ENCODE results near the gene CTXND2.

Gene CTXND2

DNA sequence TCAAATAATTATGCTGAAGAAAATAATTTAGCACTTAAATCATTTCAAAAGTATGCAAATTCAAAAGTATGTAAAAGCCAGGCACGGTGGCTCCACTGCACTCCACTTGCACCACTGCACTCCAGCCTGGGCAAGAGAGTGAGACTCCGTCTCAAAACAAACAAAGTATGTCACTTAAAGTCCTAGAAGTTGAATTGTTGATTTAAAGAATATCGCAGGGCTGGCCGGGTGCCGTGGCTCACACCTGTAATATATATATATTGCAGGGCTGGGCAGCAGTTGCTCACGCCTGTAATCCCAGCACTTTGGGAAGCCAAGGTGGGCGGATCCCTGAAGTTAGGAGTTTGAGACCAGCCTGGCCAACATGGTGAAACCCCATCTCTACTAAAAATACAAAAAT, 30.5 kb downstream of the CTXND2 start:
- Histone ChIP-seq H3K4ac (ENCODE audit: low read length) (no peak overlapping the region), H3K36me3 (replicated peaks in 1 of 2; ENCODE audit: control insufficient read depth in 2 of 2, insufficient read depth in 2 of 2, low read length in 2 of 2) (no peaks in the 10 kb centered on the region), H3K27ac (replicated peaks; ENCODE audit: low read length) (no peak overlapping the region), H2BK5ac (ENCODE audit: low read length) (no peak overlapping the region), H2AK5ac (ENCODE audit: low read depth, low read length) (no peak overlapping the region), H3K18ac (ENCODE audit: low read length) (no peak overlapping the region), H3K4me2 (ENCODE audit: insufficient read depth, low read length, poor library complexity, severe bottlenecking) (no peak overlapping the region), H4K91ac (ENCODE audit: low read depth, low read length, poor library complexity) (no peak overlapping the region), H3K4me1 (ENCODE audit: control insufficient read depth in 2 of 2, insufficient read depth in 1 of 2, low read depth in 1 of 2, low read length in 2 of 2) (peaks cover 0 to 1% of the 10 kb centered on the region in 2 donors), H3K4me3 (ENCODE audit: low read length in 2 of 2) (no peak overlapping the region), H3K9me3 (replicated peaks in 1 of 2; ENCODE audit: control insufficient read depth in 2 of 2, insufficient read depth in 1 of 2, low read depth in 1 of 2, low read length in 2 of 2) (no peaks in the 10 kb centered on the region), H2BK12ac (ENCODE audit: low read length) (no peak overlapping the region), H3K27me3 (ENCODE audit: control insufficient read depth in 3 of 3, insufficient read depth in 3 of 3, low read depth in 1 of 3, low read length in 3 of 3) (no peaks in the 10 kb centered on the region), H3K9ac (ENCODE audit: low read depth, low read length, poor library complexity) (no peak overlapping the region), H4K8ac (ENCODE audit: low read depth, low read length) (no peak overlapping the region), H2BK15ac (ENCODE audit: low read length) (no peak overlapping the region), H3K23ac (ENCODE audit: low read depth, low read length, poor library complexity) (no peak overlapping the region), H2AFZ (ENCODE audit: low read length) (no peak overlapping the region), H3K79me1 (ENCODE audit: low read depth, low read length) (no peaks in the 10 kb centered on the region), H2BK120ac (ENCODE audit: low read depth, low read length) (no peak overlapping the region), H3K14ac (ENCODE audit: low read length) (no peak overlapping the region)
- no CpG with 5 or more reads among the region's 7 CpGs for WGBS, 2 donors (ENCODE audit: extremely low coverage in 2 of 2, insufficient read length in 2 of 2, insufficient replicate concordance in 1 of 2)
- no peak for DNase-seq (ENCODE audit: low spot score)

DNA sequence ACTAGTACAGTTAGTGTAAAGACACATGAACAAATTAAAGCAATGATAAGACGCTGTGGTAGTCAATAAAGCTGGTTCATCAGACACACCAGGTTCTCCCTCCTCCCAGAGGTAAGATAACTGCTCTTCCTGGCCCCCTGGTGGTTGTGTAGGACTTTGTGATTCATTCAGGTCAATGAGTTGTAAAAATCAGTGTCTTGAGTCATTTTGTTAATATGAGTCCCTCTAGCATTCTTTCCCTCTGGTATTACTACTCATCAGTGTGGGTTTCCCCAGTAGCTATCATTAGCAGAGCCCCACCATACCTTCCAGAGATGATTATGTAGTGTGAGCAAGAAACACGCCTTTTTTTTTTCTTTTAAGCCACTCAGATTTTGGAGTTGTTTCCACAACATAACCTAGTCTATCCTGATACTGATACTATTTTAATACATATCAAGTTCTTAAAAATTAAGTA, 35.6 kb downstream of the CTXND2 start:
- Histone ChIP-seq H3K9ac (ENCODE audit: low read depth, low read length, poor library complexity) (no peak overlapping the region), H3K4me2 (ENCODE audit: insufficient read depth, low read length, poor library complexity, severe bottlenecking) (no peak overlapping the region), H4K91ac (ENCODE audit: low read depth, low read length, poor library complexity) (no peak overlapping the region), H3K79me1 (ENCODE audit: low read depth, low read length) (no peaks in the 10 kb centered on the region), H4K8ac (ENCODE audit: low read depth, low read length) (no peak overlapping the region), H2BK15ac (ENCODE audit: low read length) (no peak overlapping the region), H3K4me3 (ENCODE audit: low read length in 2 of 2) (no peak overlapping the region), H2AK5ac (ENCODE audit: low read depth, low read length) (no peak overlapping the region), H3K36me3 (replicated peaks in 1 of 2; ENCODE audit: control insufficient read depth in 2 of 2, insufficient read depth in 2 of 2, low read length in 2 of 2) (peaks cover under 1 to 7% of the 10 kb centered on the region in 2 donors), H3K23ac (ENCODE audit: low read depth, low read length, poor library complexity) (no peak overlapping the region), H2BK120ac (ENCODE audit: low read depth, low read length) (no peak overlapping the region), H3K27ac (replicated peaks; ENCODE audit: low read length) (no peak overlapping the region), H3K9me3 (replicated peaks in 1 of 2; ENCODE audit: control insufficient read depth in 2 of 2, insufficient read depth in 1 of 2, low read depth in 1 of 2, low read length in 2 of 2) (no peaks in the 10 kb centered on the region), H3K14ac (ENCODE audit: low read length) (no peak overlapping the region), H3K18ac (ENCODE audit: low read length) (no peak overlapping the region), H2AFZ (ENCODE audit: low read length) (peak overlapping the region; percentile 56), H2BK12ac (ENCODE audit: low read length) (no peak overlapping the region), H2BK5ac (ENCODE audit: low read length) (no peak overlapping the region), H3K27me3 (ENCODE audit: control insufficient read depth in 3 of 3, insufficient read depth in 3 of 3, low read depth in 1 of 3, low read length in 3 of 3) (no peaks in the 10 kb centered on the region), H3K4ac (ENCODE audit: low read length) (no peak overlapping the region), H3K4me1 (ENCODE audit: control insufficient read depth in 2 of 2, insufficient read depth in 1 of 2, low read depth in 1 of 2, low read length in 2 of 2) (peaks cover 0 to 3% of the 10 kb centered on the region in 2 donors)
- DNase-seq (ENCODE audit: low spot score): peak; percentile 32
- no CpG with 5 or more reads among the region's 2 CpGs for WGBS, 2 donors (ENCODE audit: extremely low coverage in 2 of 2, insufficient read length in 2 of 2, insufficient replicate concordance in 1 of 2)

DNA sequence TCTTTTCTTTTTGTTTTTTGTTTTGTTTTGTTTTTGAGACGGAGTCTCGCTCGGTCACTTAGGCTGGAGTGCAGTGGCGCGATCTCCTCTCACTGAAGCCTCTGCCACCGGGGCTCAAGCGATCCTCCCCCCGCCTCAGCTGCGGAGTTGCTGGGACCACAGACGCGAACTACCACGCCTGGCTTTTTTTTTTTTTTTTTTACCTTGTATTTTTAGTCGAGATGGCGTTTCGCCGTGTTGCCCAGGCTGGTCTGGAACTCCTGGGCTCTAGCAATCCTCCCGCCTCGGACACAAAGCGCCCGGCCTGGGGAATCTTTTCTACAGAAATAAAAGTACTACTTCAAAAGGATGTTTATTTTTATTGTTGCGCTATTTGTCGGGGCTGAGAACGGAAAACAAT, 38.1 kb downstream of the CTXND2 start:
- Histone ChIP-seq H3K4me1 (ENCODE audit: control insufficient read depth in 2 of 2, insufficient read depth in 1 of 2, low read depth in 1 of 2, low read length in 2 of 2) (peaks cover 0 to 3% of the 10 kb centered on the region in 2 donors), H3K18ac (ENCODE audit: low read length) (no peak overlapping the region), H3K23ac (ENCODE audit: low read depth, low read length, poor library complexity) (no peak overlapping the region), H3K14ac (ENCODE audit: low read length) (no peak overlapping the region), H4K8ac (ENCODE audit: low read depth, low read length) (no peak overlapping the region), H2BK12ac (ENCODE audit: low read length) (no peak overlapping the region), H3K79me1 (ENCODE audit: low read depth, low read length) (no peaks in the 10 kb centered on the region), H4K91ac (ENCODE audit: low read depth, low read length, poor library complexity) (no peak overlapping the region), H3K4me3 (ENCODE audit: low read length in 2 of 2) (no peak overlapping the region), H3K36me3 (replicated peaks in 1 of 2; ENCODE audit: control insufficient read depth in 2 of 2, insufficient read depth in 2 of 2, low read length in 2 of 2) (peaks cover 6 to 32% of the 10 kb centered on the region in 2 donors), H2BK5ac (ENCODE audit: low read length) (no peak overlapping the region), H2AFZ (ENCODE audit: low read length) (no peak overlapping the region), H3K4me2 (ENCODE audit: insufficient read depth, low read length, poor library complexity, severe bottlenecking) (no peak overlapping the region), H2BK120ac (ENCODE audit: low read depth, low read length) (no peak overlapping the region), H3K27me3 (ENCODE audit: control insufficient read depth in 3 of 3, insufficient read depth in 3 of 3, low read depth in 1 of 3, low read length in 3 of 3) (no peaks in the 10 kb centered on the region), H3K9ac (ENCODE audit: low read depth, low read length, poor library complexity) (no peak overlapping the region), H3K9me3 (replicated peaks in 1 of 2; ENCODE audit: control insufficient read depth in 2 of 2, insufficient read depth in 1 of 2, low read depth in 1 of 2, low read length in 2 of 2) (peaks cover 0 to 4% of the 10 kb centered on the region in 2 donors), H2AK5ac (ENCODE audit: low read depth, low read length) (peak overlapping the region; percentile 46), H3K4ac (ENCODE audit: low read length) (no peak overlapping the region), H2BK15ac (ENCODE audit: low read length) (no peak overlapping the region), H3K27ac (replicated peaks; ENCODE audit: low read length) (no peak overlapping the region)
- WGBS, 2 donors (ENCODE audit: extremely low coverage in 2 of 2, insufficient read length in 2 of 2, insufficient replicate concordance in 1 of 2): no CpG with 5 or more reads among the region's 23 CpGs
- DNase-seq (ENCODE audit: low spot score): no peak

DNA sequence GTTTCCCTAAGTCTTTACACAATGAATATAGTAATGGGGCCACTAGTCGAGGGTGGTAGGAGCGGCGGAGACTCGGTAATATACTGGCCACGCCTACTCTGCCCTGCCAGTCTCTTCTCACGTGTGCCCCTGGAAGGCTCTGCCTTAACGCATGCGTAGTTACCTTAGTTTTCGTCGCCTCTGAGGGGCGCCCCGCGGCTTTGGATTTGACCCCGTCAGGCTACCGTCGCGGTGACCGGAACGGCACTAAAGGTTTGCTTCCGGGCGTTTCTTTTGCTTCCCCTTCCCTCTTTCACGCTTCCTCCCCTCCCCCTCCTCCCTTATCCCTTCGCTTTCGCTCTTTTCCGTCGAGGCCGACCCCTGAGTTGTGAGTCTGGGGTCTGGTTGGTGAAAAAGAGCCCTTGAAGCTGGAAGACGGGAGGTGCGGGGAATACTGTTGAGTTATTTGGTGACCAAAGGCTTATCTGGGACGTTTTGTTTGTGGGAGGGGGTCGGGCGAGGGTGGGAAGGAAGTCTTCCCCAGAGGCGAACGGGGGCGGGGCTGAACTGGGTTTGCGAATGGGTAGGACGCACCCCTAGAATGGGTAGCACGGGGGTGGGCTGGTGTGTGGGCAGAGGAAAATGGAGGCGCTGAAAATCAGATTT, 39.3 kb downstream of the CTXND2 start, which contains the start of gene SETDB1:
Gene SETDB1 (plus strand): TSS at position 267 of the 645 bp plus-strand sequence. CDS start 1,352 bp downstream, outside the sequence.
- Histone ChIP-seq H4K91ac (ENCODE audit: low read depth, low read length, poor library complexity) (no peak within 1 kb of the TSS), H2BK12ac (ENCODE audit: low read length) (no peak within 1 kb of the TSS), H2BK120ac (ENCODE audit: low read depth, low read length) (no peak within 1 kb of the TSS), H2BK5ac (ENCODE audit: low read length) (peak within 1 kb of the TSS; percentile 22), H3K4ac (ENCODE audit: low read length) (no peak within 1 kb of the TSS), H3K4me3 (ENCODE audit: low read length in 2 of 2) (peak within 1 kb of the TSS; percentile 83), H3K79me1 (ENCODE audit: low read depth, low read length) (no peaks in the 10 kb centered on the region), H3K14ac (ENCODE audit: low read length) (no peak within 1 kb of the TSS), H4K8ac (ENCODE audit: low read depth, low read length) (no peak within 1 kb of the TSS), H2BK15ac (ENCODE audit: low read length) (peak within 1 kb of the TSS; percentile 33), H2AK5ac (ENCODE audit: low read depth, low read length) (peak within 1 kb of the TSS; percentile 46), H3K4me1 (ENCODE audit: control insufficient read depth in 2 of 2, insufficient read depth in 1 of 2, low read depth in 1 of 2, low read length in 2 of 2) (peaks cover 0 to 3% of the 10 kb centered on the region in 2 donors), H3K9ac (ENCODE audit: low read depth, low read length, poor library complexity) (peak within 1 kb of the TSS; percentile 70), H3K18ac (ENCODE audit: low read length) (peak within 1 kb of the TSS; percentile 94), H3K27me3 (ENCODE audit: control insufficient read depth in 3 of 3, insufficient read depth in 3 of 3, low read depth in 1 of 3, low read length in 3 of 3) (no peaks in the 10 kb centered on the region), H3K23ac (ENCODE audit: low read depth, low read length, poor library complexity) (no peak within 1 kb of the TSS), H3K36me3 (replicated peaks in 1 of 2; ENCODE audit: control insufficient read depth in 2 of 2, insufficient read depth in 2 of 2, low read length in 2 of 2) (peaks cover 10 to 43% of the 10 kb centered on the region in 2 donors), H3K27ac (replicated peaks; ENCODE audit: low read length) (peak within 1 kb of the TSS; percentile 90), H3K9me3 (replicated peaks in 1 of 2; ENCODE audit: control insufficient read depth in 2 of 2, insufficient read depth in 1 of 2, low read depth in 1 of 2, low read length in 2 of 2) (peaks cover 0 to 13% of the 10 kb centered on the region in 2 donors), H2AFZ (ENCODE audit: low read length) (peak within 1 kb of the TSS; percentile 97), H3K4me2 (ENCODE audit: insufficient read depth, low read length, poor library complexity, severe bottlenecking) (peak within 1 kb of the TSS; percentile 54)
- peak; percentile 89 for DNase-seq (ENCODE audit: low spot score)
- WGBS, 2 donors (ENCODE audit: extremely low coverage in 2 of 2, insufficient read length in 2 of 2, insufficient replicate concordance in 1 of 2): no CpG with 5 or more reads among the region's 39 CpGs

Data from neuronal stem cell (in vitro differentiated cells).